Activated CD4-positive, alpha-beta T cell treated with anti-CD3 and anti-CD28 coated beads, Interleukin-2, amount 10 ng/mL, durations not matched to agents 24 days and 14 days (primary cell): ENCODE data around the gene ZNF827. TPM values are rescaled to one million over a fixed set of nuclear protein-coding genes. Genes with fewer than 3 reads are reported as not detected.

ENCODE experiments used
- DNase-seq: peaks from one replicate; pipeline ENCODE4 v3.0.0; 2022
- H3K27ac Mint-ChIP-seq: one replicate; pipeline ENCODE4 v1.8.0; 2022; ENCODE audit warnings: mild to moderate bottlenecking, mixed read lengths
- H3K27me3 Mint-ChIP-seq: one replicate; pipeline ENCODE4 v1.8.0; 2022; ENCODE audit warnings: mixed read lengths
- H3K36me3 Mint-ChIP-seq: one replicate; pipeline ENCODE4 v1.8.0; 2022; ENCODE audit warnings: low read depth, mild to moderate bottlenecking, mixed read lengths
- H3K4me1 Mint-ChIP-seq: one replicate; pipeline ENCODE4 v1.8.0; 2021; ENCODE audit warnings: mixed read lengths
- H3K4me3 Mint-ChIP-seq: one replicate; pipeline ENCODE4 v1.8.0; 2022; ENCODE audit warnings: mild to moderate bottlenecking, moderate library complexity, mixed read lengths
- H3K9me3 Mint-ChIP-seq: one replicate; pipeline ENCODE4 v1.8.0; 2021; ENCODE audit warnings: mixed read lengths
- intact Hi-C: fragments of 100-400 bp; cut with micrococcal nuclease; formaldehyde crosslinking; loops from one replicate; pipeline ENCODE4 v1.15.1; 2023
- total RNA-seq: library from RNA; stranded (reverse); gene quantifications from 2 replicates; pipeline ENCODE4 v1.2.3, GENCODE V29; 2022

The ZNF827 gene
- total RNA-seq, 1 donor from 2014 or later, result 59.4 TPM

DNA sequence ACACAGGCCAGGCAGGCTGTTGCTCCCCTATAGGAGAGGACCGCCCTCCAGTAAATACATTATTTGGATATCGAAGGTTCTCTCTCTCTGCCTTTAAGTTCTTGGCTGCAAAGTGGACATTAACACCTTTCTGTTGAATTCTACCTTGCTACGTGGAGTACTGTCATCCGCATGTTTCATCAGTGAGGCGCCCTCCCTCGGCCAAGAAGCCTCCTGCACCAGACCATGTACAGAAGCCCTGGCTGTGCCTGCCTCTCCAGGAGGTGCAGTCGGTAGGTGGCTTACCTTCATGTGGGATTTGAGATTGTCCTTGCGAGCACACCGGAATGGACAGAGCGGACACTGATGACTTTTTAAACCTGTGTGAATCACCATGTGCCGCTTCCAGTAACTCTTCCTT is 46.7 kb downstream of the ZNF827 start:
- Mint-ChIP-seq H3K27me3 (no peaks in the 10 kb centered on the region), H3K4me3 (no peak overlapping the region), H3K4me1 (peaks cover 32% of the 10 kb centered on the region), H3K27ac (no peak overlapping the region), H3K9me3 (no peaks in the 10 kb centered on the region), H3K36me3 (peaks cover 32% of the 10 kb centered on the region)
- intact Hi-C loops, result no loop called here
- no peak for DNase-seq

DNA sequence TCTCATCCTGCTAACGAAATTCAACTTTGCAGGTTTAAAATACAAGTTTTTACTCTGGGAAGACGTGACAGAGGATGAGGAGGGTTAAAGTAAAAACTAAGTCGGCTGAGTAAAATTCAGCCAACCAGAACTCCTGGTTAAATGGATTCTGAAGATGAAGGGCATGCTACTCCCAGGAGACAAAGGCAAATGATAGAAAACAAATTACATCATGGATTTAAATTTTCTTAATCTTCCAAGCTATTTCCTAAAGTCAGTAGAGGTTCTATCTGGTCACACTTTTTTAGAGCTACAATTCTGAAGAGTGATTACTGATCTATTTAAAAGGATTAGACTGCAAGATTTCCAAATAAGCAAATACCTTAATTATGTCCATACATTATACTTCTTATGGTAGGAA is 47.9 kb downstream of the ZNF827 start:
- Mint-ChIP-seq H3K36me3 (peaks cover 37% of the 10 kb centered on the region), H3K4me3 (no peak overlapping the region), H3K9me3 (no peaks in the 10 kb centered on the region), H3K27me3 (no peaks in the 10 kb centered on the region), H3K27ac (no peak overlapping the region), H3K4me1 (peaks cover 29% of the 10 kb centered on the region)
- intact Hi-C loops, result no loop called here
- no peak for DNase-seq

GRCh38 chr4:145888393-145888792 is 50.2 kb downstream of the ZNF827 start:
- DNase-seq, result no peak
- Mint-ChIP-seq H3K4me3 (no peak overlapping the region), H3K4me1 (peaks cover 16% of the 10 kb centered on the region), H3K36me3 (peaks cover 47% of the 10 kb centered on the region), H3K27me3 (no peaks in the 10 kb centered on the region), H3K27ac (no peak overlapping the region), H3K9me3 (no peaks in the 10 kb centered on the region)
- intact Hi-C loops, result no loop called here

- peaks cover 21% of the 10 kb centered on the region for H3K4me1 Mint-ChIP-seq
- peaks cover 49% of the 10 kb centered on the region for H3K36me3 Mint-ChIP-seq
- H3K27me3 Mint-ChIP-seq, result no peaks in the 10 kb centered on the region
- no peaks in the 10 kb centered on the region for H3K9me3 Mint-ChIP-seq
- no peak overlapping the region for H3K4me3 Mint-ChIP-seq
- intact Hi-C loops, result no loop called here
- no peak overlapping the region for H3K27ac Mint-ChIP-seq
- no peak for DNase-seq
These were observed 51.2 kb downstream of the ZNF827 start for GRCh38 chr4:145887241-145887991.

DNA sequence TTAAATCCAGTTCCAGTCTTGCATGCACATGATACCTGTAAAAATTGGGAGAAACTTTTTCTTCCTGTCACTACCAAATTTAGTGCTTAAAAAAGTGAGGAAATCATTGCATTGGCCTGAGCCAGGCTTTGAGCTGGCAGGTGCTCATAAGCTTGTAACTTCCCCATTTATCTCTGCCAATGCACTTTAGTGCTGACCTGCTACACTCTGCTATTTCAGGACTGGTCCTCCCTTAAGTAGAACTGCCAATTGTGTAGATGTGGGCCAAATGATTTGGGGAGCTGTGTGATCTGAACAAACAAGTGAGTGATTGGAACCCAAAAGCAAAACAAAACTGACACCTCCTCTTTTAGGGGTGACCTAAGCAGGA is 51.8 kb downstream of the ZNF827 start:
- Mint-ChIP-seq H3K27me3 (no peaks in the 10 kb centered on the region), H3K4me3 (no peak overlapping the region), H3K9me3 (no peaks in the 10 kb centered on the region), H3K4me1 (peaks cover 24% of the 10 kb centered on the region), H3K27ac (no peak overlapping the region), H3K36me3 (peaks cover 51% of the 10 kb centered on the region)
- intact Hi-C loops, result no loop called here
- DNase-seq, result no peak

DNA sequence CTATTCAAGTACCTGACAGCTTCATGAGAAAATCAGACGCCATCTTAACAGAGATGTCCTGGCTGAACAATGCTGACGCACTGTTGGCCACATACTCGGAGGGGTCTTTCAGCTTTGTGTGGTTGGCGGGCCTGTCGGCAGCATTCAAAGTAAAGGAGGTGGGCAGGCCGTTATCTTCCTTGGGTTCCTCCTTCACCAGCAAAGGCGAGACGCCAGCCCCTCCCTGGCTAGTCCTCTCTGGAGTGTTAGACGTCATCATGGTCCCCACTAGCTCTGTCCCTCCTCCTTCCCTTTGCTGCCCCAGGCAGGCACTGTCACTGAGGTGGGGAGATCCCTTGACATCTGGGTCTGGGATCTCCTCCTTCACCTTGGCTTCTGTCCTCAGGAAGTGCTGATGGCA is 53.0 kb downstream of the ZNF827 start:
- no peak overlapping the region for H3K27ac Mint-ChIP-seq
- H3K4me1 Mint-ChIP-seq, result peaks cover 30% of the 10 kb centered on the region
- DNase-seq, result no peak
- no peaks in the 10 kb centered on the region for H3K27me3 Mint-ChIP-seq
- H3K36me3 Mint-ChIP-seq, result peaks cover 48% of the 10 kb centered on the region
- intact Hi-C loops, result no loop called here
- no peaks in the 10 kb centered on the region for H3K9me3 Mint-ChIP-seq
- no peak overlapping the region for H3K4me3 Mint-ChIP-seq

DNA sequence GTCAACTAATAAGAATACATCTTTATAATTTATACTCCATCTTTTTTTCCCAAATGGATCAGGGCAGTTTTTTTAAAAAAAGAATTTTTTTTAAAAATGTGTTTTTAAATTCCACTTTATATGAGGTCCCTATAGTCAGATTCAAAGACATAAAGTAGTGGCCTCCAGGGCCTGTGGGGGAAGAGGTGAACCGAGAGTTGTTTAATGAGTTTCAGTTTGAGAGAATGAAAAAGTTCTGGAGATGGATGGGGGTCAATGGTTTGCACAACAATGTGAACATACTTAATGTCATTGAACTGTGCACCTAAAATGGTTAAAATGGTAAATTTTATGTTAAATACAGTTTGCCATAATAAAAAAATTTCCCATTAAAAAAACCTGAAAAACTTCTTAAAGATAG is 53.8 kb downstream of the ZNF827 start:
- no peak for DNase-seq
- H3K9me3 Mint-ChIP-seq, result no peaks in the 10 kb centered on the region
- H3K4me1 Mint-ChIP-seq, result peaks cover 33% of the 10 kb centered on the region
- peaks cover 49% of the 10 kb centered on the region for H3K36me3 Mint-ChIP-seq
- H3K27me3 Mint-ChIP-seq, result no peaks in the 10 kb centered on the region
- H3K4me3 Mint-ChIP-seq, result no peak overlapping the region
- no peak overlapping the region for H3K27ac Mint-ChIP-seq
- intact Hi-C loops, result no loop called here

DNA sequence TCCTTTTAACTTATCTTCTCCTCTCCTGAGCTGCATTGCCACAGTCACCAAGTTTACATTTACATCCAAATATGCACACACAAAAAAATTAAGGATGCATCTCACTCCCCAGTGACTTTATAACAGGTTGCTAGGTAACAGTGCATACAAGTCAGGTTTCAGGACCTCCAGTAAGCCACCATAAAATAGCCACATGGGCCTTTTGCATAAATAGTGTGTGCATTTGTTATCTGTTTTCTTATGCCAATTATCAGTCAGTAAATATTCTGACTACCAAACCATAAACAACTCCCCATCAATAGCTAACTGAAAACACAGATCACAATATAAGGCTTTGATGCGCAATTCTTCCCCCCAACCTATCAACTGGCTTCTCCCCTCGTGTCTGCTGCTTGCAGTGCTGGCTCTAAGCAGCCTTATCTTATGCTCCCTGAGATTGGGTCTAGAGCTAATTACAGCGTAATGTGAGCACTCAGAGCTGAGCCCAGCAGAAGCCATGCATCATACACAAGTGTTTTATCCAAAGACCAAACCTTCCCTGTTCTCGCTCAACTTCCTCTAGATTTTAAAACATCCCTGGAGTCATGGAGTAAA is 55.4 kb downstream of the ZNF827 start:
- Mint-ChIP-seq H3K9me3 (no peaks in the 10 kb centered on the region), H3K4me3 (no peak overlapping the region), H3K4me1 (peaks cover 33% of the 10 kb centered on the region), H3K27ac (peak overlapping the region; percentile 35), H3K27me3 (no peaks in the 10 kb centered on the region), H3K36me3 (peaks cover 58% of the 10 kb centered on the region)
- DNase-seq, result no peak
- intact Hi-C loops, result no loop called here

- no peak for DNase-seq
- intact Hi-C loops, result no loop called here
- Mint-ChIP-seq H3K27me3 (no peaks in the 10 kb centered on the region), H3K9me3 (no peaks in the 10 kb centered on the region), H3K4me3 (no peak overlapping the region), H3K4me1 (peaks cover 33% of the 10 kb centered on the region), H3K36me3 (peaks cover 60% of the 10 kb centered on the region), H3K27ac (no peak overlapping the region)
These were observed 56.0 kb downstream of the ZNF827 start for GRCh38 chr4:145882604-145883003.

- Mint-ChIP-seq H3K9me3 (no peaks in the 10 kb centered on the region), H3K4me3 (no peak overlapping the region), H3K27ac (no peak overlapping the region), H3K36me3 (peaks cover 61% of the 10 kb centered on the region), H3K27me3 (no peaks in the 10 kb centered on the region), H3K4me1 (peaks cover 32% of the 10 kb centered on the region)
- intact Hi-C loops, result no loop called here
- no peak for DNase-seq
These were observed 56.6 kb downstream of the ZNF827 start for GRCh38 chr4:145881989-145882388.

DNA sequence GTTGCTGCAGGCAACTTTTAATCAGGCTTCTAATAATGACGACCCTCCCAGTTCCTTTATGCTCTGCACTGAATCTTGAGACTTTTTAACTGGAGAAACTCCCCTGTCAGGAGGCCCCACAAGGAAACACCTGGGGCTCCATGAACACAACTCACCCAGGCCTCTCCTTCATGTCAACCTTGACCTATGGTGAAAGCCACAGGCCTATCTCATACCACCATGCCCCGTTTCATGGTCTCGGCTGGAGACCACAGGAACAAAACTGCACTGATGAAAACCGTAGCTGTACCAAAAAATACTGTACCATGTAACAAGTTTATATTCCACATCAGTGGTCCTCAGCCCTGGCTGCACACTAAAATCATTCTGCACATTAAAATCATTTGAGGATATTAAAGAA is 57.0 kb downstream of the ZNF827 start:
- no peaks in the 10 kb centered on the region for H3K9me3 Mint-ChIP-seq
- H3K4me3 Mint-ChIP-seq, result no peak overlapping the region
- H3K36me3 Mint-ChIP-seq, result peaks cover 63% of the 10 kb centered on the region
- H3K27me3 Mint-ChIP-seq, result no peaks in the 10 kb centered on the region
- intact Hi-C loops, result no loop called here
- peaks cover 30% of the 10 kb centered on the region for H3K4me1 Mint-ChIP-seq
- no peak overlapping the region for H3K27ac Mint-ChIP-seq
- DNase-seq, result no peak

- no peak for DNase-seq
- H3K27me3 Mint-ChIP-seq, result no peaks in the 10 kb centered on the region
- intact Hi-C loops, result no loop called here
- peaks cover 61% of the 10 kb centered on the region for H3K36me3 Mint-ChIP-seq
- peaks cover 30% of the 10 kb centered on the region for H3K4me1 Mint-ChIP-seq
- no peak overlapping the region for H3K27ac Mint-ChIP-seq
- H3K4me3 Mint-ChIP-seq, result no peak overlapping the region
- H3K9me3 Mint-ChIP-seq, result no peaks in the 10 kb centered on the region
These were observed 58.2 kb downstream of the ZNF827 start for GRCh38 chr4:145880355-145880960.

GRCh38 chr4:145879598-145879997 is 59.0 kb downstream of the ZNF827 start:
- Mint-ChIP-seq H3K4me3 (no peak overlapping the region), H3K9me3 (no peaks in the 10 kb centered on the region), H3K4me1 (peaks cover 26% of the 10 kb centered on the region), H3K27me3 (no peaks in the 10 kb centered on the region), H3K27ac (no peak overlapping the region), H3K36me3 (peaks cover 60% of the 10 kb centered on the region)
- intact Hi-C loops, result loop anchor here (10.0 kb wide), 1 partner anchor 55 kb away; the partner anchor contains the start of gene ZNF827
- DNase-seq, result no peak
